SJCRH30 (cell line): ENCODE data around the gene ZBTB4. TPM values are rescaled to one million over a fixed set of nuclear protein-coding genes. Genes with fewer than 3 reads are reported as not detected.

Experiments
- DNase-seq, 2 experiments: peaks; one replicate each; pipeline ENCODE4 v3.0.0-alpha.2; 2015 to 2020
- H3K27ac ChIP-seq: fragments of 250-450 bp; sonication (Bioruptor Pico); 2 replicates; pipeline ENCODE4 v1.5.1; 2020; ENCODE audit warnings: mild to moderate bottlenecking, moderate library complexity
- H3K27me3 ChIP-seq: fragments of 250-450 bp; sonication (Bioruptor Pico); 2 replicates; pipeline ENCODE4 v1.5.1; 2020; ENCODE audit warnings: mild to moderate bottlenecking, moderate library complexity
- H3K36me3 ChIP-seq: fragments of 250-450 bp; sonication (Bioruptor Pico); 2 replicates; pipeline ENCODE4 v1.5.1; 2020; ENCODE audit warnings: mild to moderate bottlenecking, moderate library complexity
- H3K4me1 ChIP-seq: fragments of 250-450 bp; sonication (Bioruptor Pico); 2 replicates; pipeline ENCODE4 v1.5.1; 2020; ENCODE audit warnings: mild to moderate bottlenecking, moderate library complexity
- H3K4me3 ChIP-seq: fragments of 250-450 bp; sonication (Bioruptor Pico); 2 replicates; pipeline ENCODE4 v1.5.1; 2020; ENCODE audit warnings: mild to moderate bottlenecking, moderate library complexity
- H3K9me3 ChIP-seq: fragments of 250-450 bp; sonication (Bioruptor Pico); replicated peaks from 2 replicates; pipeline ENCODE4 v1.5.1; 2020; ENCODE audit warnings: mild to moderate bottlenecking, moderate library complexity
- total RNA-seq: library from RNA; depleted of rRNA; stranded (reverse); fragments of >200 nt; shearing (Covaris generic); gene quantifications from 2 replicates; pipeline ENCODE4 v1.2.3, GENCODE V29; 2014

The ZBTB4 gene
- total RNA-seq, 1 experiment from 2014 or later, result 5.3 TPM

- no peak for DNase-seq
- H3K27me3 ChIP-seq, result no peaks in the 10 kb centered on the region
- H3K4me3 ChIP-seq, result no peak overlapping the region
- no peaks in the 10 kb centered on the region for H3K4me1 ChIP-seq
- H3K9me3 ChIP-seq, result no peaks in the 10 kb centered on the region
- no peak overlapping the region for H3K27ac ChIP-seq
- no peaks in the 10 kb centered on the region for H3K36me3 ChIP-seq
These were observed 43.5 kb downstream of the ZBTB4 start for GRCh38 chr17:7435676-7436555.

DNA sequence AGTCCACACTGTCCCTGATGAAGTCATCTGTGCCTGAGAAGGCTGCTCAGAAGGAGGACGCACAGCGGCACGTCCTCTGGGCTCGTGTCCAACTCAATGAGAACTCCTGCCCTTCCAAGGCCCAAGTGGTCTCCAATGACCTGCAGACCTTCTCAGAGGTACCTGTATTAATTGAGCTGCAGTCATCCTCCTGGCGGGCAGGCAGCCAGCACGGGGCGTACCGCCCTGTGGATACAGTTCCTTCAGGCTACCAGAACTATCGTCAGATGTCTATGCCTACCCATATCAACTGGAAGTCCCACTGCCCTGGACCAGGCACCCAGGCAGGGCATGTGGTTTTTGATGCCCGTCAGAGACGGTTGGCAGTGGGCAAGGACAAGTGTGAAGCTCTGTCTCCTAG, 47.1 kb downstream of the ZBTB4 start:
- H3K27ac ChIP-seq, result no peak overlapping the region
- no peaks in the 10 kb centered on the region for H3K27me3 ChIP-seq
- H3K4me3 ChIP-seq, result no peak overlapping the region
- no peaks in the 10 kb centered on the region for H3K36me3 ChIP-seq
- no peaks in the 10 kb centered on the region for H3K4me1 ChIP-seq
- H3K9me3 ChIP-seq, result no peaks in the 10 kb centered on the region
- no peak for DNase-seq

GRCh38 chr17:7431231-7431630, 48.2 kb downstream of the ZBTB4 start:
- H3K27ac ChIP-seq, result no peak overlapping the region
- no peaks in the 10 kb centered on the region for H3K9me3 ChIP-seq
- no peaks in the 10 kb centered on the region for H3K36me3 ChIP-seq
- H3K4me3 ChIP-seq, result no peak overlapping the region
- no peaks in the 10 kb centered on the region for H3K27me3 ChIP-seq
- H3K4me1 ChIP-seq, result no peaks in the 10 kb centered on the region
- no peak for DNase-seq

DNA sequence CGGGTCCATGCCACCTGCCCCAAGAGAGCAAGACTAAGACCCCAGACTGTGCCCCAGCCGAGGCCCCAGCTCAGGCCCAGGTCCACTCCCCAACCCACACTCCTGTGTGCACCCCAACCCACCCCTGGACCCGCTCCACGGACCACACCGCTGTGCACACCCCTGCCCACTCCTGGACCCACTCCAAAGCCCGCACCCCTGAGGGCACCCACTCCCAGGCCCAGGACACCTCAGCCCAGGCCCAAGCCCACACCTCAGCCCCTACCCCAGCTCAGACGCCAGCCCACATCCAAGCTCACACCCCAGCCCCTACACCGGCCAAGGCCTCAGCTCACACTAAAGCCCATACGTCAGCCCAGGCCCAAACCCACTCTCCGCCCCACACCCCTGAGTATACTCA, 49.7 kb downstream of the ZBTB4 start:
- no peaks in the 10 kb centered on the region for H3K36me3 ChIP-seq
- H3K4me1 ChIP-seq, result no peaks in the 10 kb centered on the region
- no peak for DNase-seq
- H3K27me3 ChIP-seq, result no peaks in the 10 kb centered on the region
- no peaks in the 10 kb centered on the region for H3K9me3 ChIP-seq
- no peak overlapping the region for H3K4me3 ChIP-seq
- no peak overlapping the region for H3K27ac ChIP-seq

DNA sequence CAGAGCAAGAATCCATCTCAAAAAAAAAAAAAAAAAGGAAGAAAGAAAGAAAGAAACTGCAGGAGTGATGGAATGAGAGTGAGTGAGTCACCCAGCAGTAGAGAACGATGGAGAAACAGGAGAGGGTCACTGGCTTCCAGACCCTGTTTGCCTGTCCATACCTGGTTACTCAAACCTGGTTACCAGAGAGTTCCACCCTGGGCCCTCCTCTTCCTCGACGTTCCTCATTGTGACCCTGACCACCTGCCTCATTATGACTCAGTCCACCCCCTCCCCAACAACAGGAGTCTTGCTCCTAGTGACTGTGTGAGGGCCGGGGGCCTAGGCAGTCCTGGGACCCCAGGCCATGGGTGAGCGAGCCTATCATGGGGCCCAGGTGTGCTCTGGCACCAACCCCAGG, 50.9 kb downstream of the ZBTB4 start, which contains the start of gene SPEM3:
Gene SPEM3 (plus strand): TSS at position 301 of the 400 bp plus-strand sequence. CDS start 46 bp downstream, at position 347.
- Histone ChIP-seq H3K4me3 (no peak within 1 kb of the TSS), H3K9me3 (no peaks in the 10 kb centered on the region), H3K27ac (no peak within 1 kb of the TSS), H3K36me3 (no peaks in the 10 kb centered on the region), H3K27me3 (no peaks in the 10 kb centered on the region), H3K4me1 (no peaks in the 10 kb centered on the region)
- DNase-seq, result no peak

- Histone ChIP-seq H3K9me3 (no peaks in the 10 kb centered on the region), H3K27ac (no peak overlapping the region), H3K27me3 (no peaks in the 10 kb centered on the region), H3K4me1 (no peaks in the 10 kb centered on the region), H3K36me3 (no peaks in the 10 kb centered on the region), H3K4me3 (no peak overlapping the region)
- no peak for DNase-seq
These were observed 51.9 kb downstream of the ZBTB4 start for GRCh38 chr17:7427549-7427948.

GRCh38 chr17:7426896-7427489, 52.4 kb downstream of the ZBTB4 start:
- no peak overlapping the region for H3K4me3 ChIP-seq
- DNase-seq, result no peak

GRCh38 chr17:7426203-7426863, 53.1 kb downstream of the ZBTB4 start:
- Histone ChIP-seq H3K27ac (no peak overlapping the region), H3K9me3 (no peaks in the 10 kb centered on the region), H3K4me1 (no peaks in the 10 kb centered on the region), H3K27me3 (no peaks in the 10 kb centered on the region), H3K36me3 (no peaks in the 10 kb centered on the region), H3K4me3 (no peak overlapping the region)
- DNase-seq, result no peak

More at GRCh38 chr17:7426896-7427489, 52.4 kb downstream of the ZBTB4 start:
- H3K27me3 ChIP-seq, result no peaks in the 10 kb centered on the region
- no peaks in the 10 kb centered on the region for H3K4me1 ChIP-seq
- no peak overlapping the region for H3K27ac ChIP-seq
- no peaks in the 10 kb centered on the region for H3K9me3 ChIP-seq
- H3K36me3 ChIP-seq, result no peaks in the 10 kb centered on the region

GRCh38 chr17:7425756-7426155, 53.7 kb downstream of the ZBTB4 start:
- H3K4me1 ChIP-seq, result no peaks in the 10 kb centered on the region
- no peaks in the 10 kb centered on the region for H3K36me3 ChIP-seq
- no peak for DNase-seq
- no peak overlapping the region for H3K27ac ChIP-seq
- H3K4me3 ChIP-seq, result no peak overlapping the region
- H3K27me3 ChIP-seq, result no peaks in the 10 kb centered on the region
- no peaks in the 10 kb centered on the region for H3K9me3 ChIP-seq

DNA sequence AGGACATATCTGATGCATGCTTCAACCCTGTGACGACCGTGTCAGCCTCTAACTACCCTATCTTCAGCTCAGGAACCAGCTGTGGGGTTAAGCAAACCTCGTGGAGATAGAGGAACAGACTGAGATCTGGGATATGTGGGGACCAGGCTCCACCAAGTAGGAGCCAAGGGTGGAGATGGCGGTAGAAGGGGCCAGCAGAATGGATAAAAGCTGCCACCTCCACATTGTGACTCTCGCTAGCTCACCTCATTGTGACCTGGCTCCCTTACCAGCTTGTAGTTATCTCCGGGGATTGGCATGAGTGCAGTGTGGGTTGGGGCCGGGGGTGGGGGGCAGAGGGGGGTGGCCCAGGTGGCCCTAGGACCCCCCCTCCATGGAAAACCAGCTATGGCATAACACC, 54.1 kb downstream of the ZBTB4 start, which contains the start of gene SPEM2:
Gene SPEM2 (plus strand): TSS at position 301 of the 400 bp plus-strand sequence. CDS start 73 bp downstream, at position 374.
- no peak for DNase-seq
- Histone ChIP-seq H3K27me3 (no peaks in the 10 kb centered on the region), H3K9me3 (no peaks in the 10 kb centered on the region), H3K4me3 (no peak within 1 kb of the TSS), H3K36me3 (no peaks in the 10 kb centered on the region), H3K27ac (no peak within 1 kb of the TSS), H3K4me1 (no peaks in the 10 kb centered on the region)

- no peaks in the 10 kb centered on the region for H3K4me1 ChIP-seq
- H3K27me3 ChIP-seq, result no peaks in the 10 kb centered on the region
- no peaks in the 10 kb centered on the region for H3K36me3 ChIP-seq
- no peaks in the 10 kb centered on the region for H3K9me3 ChIP-seq
- no peak overlapping the region for H3K27ac ChIP-seq
- DNase-seq, result no peak
- H3K4me3 ChIP-seq, result no peak overlapping the region
These were observed 55.8 kb downstream of the ZBTB4 start for GRCh38 chr17:7423679-7424078.

GRCh38 chr17:7421186-7421585, 58.2 kb downstream of the ZBTB4 start:
- Histone ChIP-seq H3K36me3 (no peaks in the 10 kb centered on the region), H3K4me3 (no peak overlapping the region), H3K9me3 (no peaks in the 10 kb centered on the region), H3K4me1 (no peaks in the 10 kb centered on the region), H3K27me3 (no peaks in the 10 kb centered on the region), H3K27ac (no peak overlapping the region)
- DNase-seq, result no peak

- Histone ChIP-seq H3K36me3 (no peaks in the 10 kb centered on the region), H3K9me3 (no peaks in the 10 kb centered on the region)
These were observed 59.4 kb downstream of the ZBTB4 start, which contains the start of gene SPEM1 for GRCh38 chr17:7419819-7420610. Gene SPEM1, plus strand, starts transcription at chr17:7420324. Its CDS starts 61 bp downstream, at chr17:7420385.

GRCh38 chr17:7418472-7419152, 60.8 kb downstream of the ZBTB4 start:
- Histone ChIP-seq H3K27me3 (no peaks in the 10 kb centered on the region), H3K4me3 (no peak overlapping the region), H3K9me3 (no peaks in the 10 kb centered on the region), H3K4me1 (no peaks in the 10 kb centered on the region), H3K27ac (no peak overlapping the region), H3K36me3 (no peaks in the 10 kb centered on the region)
- DNase-seq, result no peak

More at GRCh38 chr17:7419819-7420610, 59.4 kb downstream of the ZBTB4 start, which contains the start of gene SPEM1:
- Histone ChIP-seq H3K27me3 (no peaks in the 10 kb centered on the region), H3K4me3 (no peak within 1 kb of the TSS), H3K27ac (no peak within 1 kb of the TSS), H3K4me1 (no peaks in the 10 kb centered on the region)
- no peak for DNase-seq
